K562 (cell line): ENCODE measurements around the gene PEX19. TPM values are rescaled to one million over a fixed set of nuclear protein-coding genes. Genes with fewer than 3 reads are reported as not detected.

Source experiments
- CREB1 ChIP-seq, 2 experiments: sonication (generic) in 1 of 2; formaldehyde crosslinking in 1 of 2; IDR thresholded peaks; 2 replicates each; pipeline versions ENCODE4 v1.6.1 to v1.8.0; 2012 to 2022; ENCODE audit warnings: inconsistent platforms in 1 of 2, mild to moderate bottlenecking in 1 of 2, missing genetic modification reagents in 1 of 2, moderate library complexity in 1 of 2
- DEAF1 ChIP-seq: fragments of 450-650 bp; formaldehyde crosslinking; IDR thresholded peaks from 2 replicates; pipeline ENCODE4 v1.4.0; 2020; ENCODE audit warnings: mild to moderate bottlenecking, moderate library complexity
- EP300 ChIP-seq: IDR thresholded peaks from 2 replicates; pipeline ENCODE4 v1.6.1; 2012; ENCODE audit warnings: low read length, improper control_type of control experiment
- ERF ChIP-seq: fragments of 450-650 bp; formaldehyde crosslinking; IDR thresholded peaks from 2 replicates; pipeline ENCODE4 v1.4.0; 2020; ENCODE audit warnings: mild to moderate bottlenecking, mixed read lengths
- MBD2 ChIP-seq: sonication (generic); IDR thresholded peaks from 2 replicates; pipeline ENCODE4 v1.6.1; 2016; ENCODE audit warnings: low read depth, borderline replicate concordance
- MEIS2 ChIP-seq: fragments of 450-650 bp; IDR thresholded peaks from 2 replicates; pipeline ENCODE4 v1.6.1; 2014; ENCODE audit warnings: mild to moderate bottlenecking; ENCODE audit not compliant: partially characterized antibody
- MXI1 ChIP-seq: IDR thresholded peaks from 2 replicates; pipeline ENCODE4 v1.6.1; 2011; ENCODE audit warnings: low read depth, mild to moderate bottlenecking, improper control_type of control experiment, low read length
- NR0B1 ChIP-seq: fragments of 450-650 bp; IDR thresholded peaks from one replicate; pipeline ENCODE4 v1.6.1; 2018; ENCODE audit warnings: mild to moderate bottlenecking, moderate library complexity; ENCODE audit not compliant: partially characterized antibody
- NR4A1 ChIP-seq, 2 experiments: fragments of 250-450 bp in 1 of 2; fragments of 450-650 bp in 1 of 2; sonication (Bioruptor Pico) in 1 of 2; IDR thresholded peaks; 2 replicates each; pipeline versions ENCODE4 v1.4.0 to v1.6.1; 2016 to 2020; ENCODE audit warnings: mild to moderate bottlenecking in 2 of 2, missing compliant biosample characterization in 1 of 2, missing genetic modification characterization in 1 of 2, moderate library complexity in 1 of 2
- PBX2 ChIP-seq, 2 experiments: IDR thresholded peaks in 1 of 2; conservative IDR thresholded peaks in 1 of 2; 2 replicates each; pipeline ENCODE4 v1.6.1; 2016; ENCODE audit warnings: low read depth in 2 of 2, mild to moderate bottlenecking in 1 of 2, missing compliant biosample characterization in 1 of 2, missing genetic modification characterization in 1 of 2, moderate library complexity in 1 of 2
- RCOR1 ChIP-seq, 2 experiments: IDR thresholded peaks; 2 replicates each; pipeline ENCODE4 v1.6.1; 2012; ENCODE audit warnings: low read depth in 2 of 2, low read length in 2 of 2, borderline replicate concordance in 1 of 2, improper control_type of control experiment in 1 of 2
- TCF15 ChIP-seq: fragments of 250-450 bp; sonication (Bioruptor Pico); IDR thresholded peaks from 2 replicates; pipeline ENCODE4 v1.8.0; 2022; ENCODE audit warnings: moderate library complexity, mild to moderate bottlenecking, inconsistent platforms
- U2AF2 ChIP-seq: fragments of 200-400 bp; formaldehyde crosslinking; optimal IDR thresholded peaks from 2 replicates; pipeline ENCODE3; 2017; ENCODE audit warnings: low read depth, mild to moderate bottlenecking, low read length
- ZBTB1 ChIP-seq: sonication (generic); formaldehyde crosslinking; IDR thresholded peaks from 2 replicates; pipeline ENCODE4 v1.8.1; 2023; ENCODE audit warnings: missing genetic modification reagents, low read depth, mild to moderate bottlenecking, borderline replicate concordance
- ZNF644 ChIP-seq: fragments of 200-800 bp; sonication (Bioruptor generic); IDR thresholded peaks from 2 replicates; pipeline ENCODE4 v1.6.1; 2016; ENCODE audit warnings: low read depth, missing genetic modification characterization, missing compliant biosample characterization
- ZNF655 ChIP-seq: fragments of 250-450 bp; sonication (Bioruptor Pico); IDR thresholded peaks from 2 replicates; pipeline ENCODE4 v1.5.0; 2021
- ZNF830 ChIP-seq: fragments of 250-450 bp; sonication (Bioruptor Pico); IDR thresholded peaks from 2 replicates; pipeline ENCODE4 v1.5.0; 2021; ENCODE audit warnings: mild to moderate bottlenecking
- polyA plus RNA-seq, 8 experiments: library from polyadenylated mRNA; depleted of rRNA in 4 of 8; stranded (reverse) in 5 of 8; unstranded in 3 of 8; fragments of >200 nt; fragmentation: Nextera tagmentation in 2 of 8; fragmentation: Illumina TruSeq in 1 of 8; extraction: Ambion mirVana in 2 of 8; extraction: Trizol in 1 of 8; gene quantifications; 2 replicates each; pipeline versions ENCODE4 v1.2.1 to v1.2.3, GENCODE V29; 2011 to 2014; ENCODE audit warnings: inconsistent platforms in 1 of 8, missing spikeins in 1 of 8
- total RNA-seq, 7 experiments: library from RNA; depleted of rRNA in 6 of 7; stranded (reverse); fragments of >200 nt in 6 of 7; fragmentation: Illumina TruSeq in 2 of 7; extraction: Trizol in 2 of 7; gene quantifications; 2 replicates each; pipeline versions ENCODE4 v1.2.1 to v1.2.3, GENCODE V29; 2011 to 2021; ENCODE audit warnings: low replicate concordance in 1 of 7

PEX19 gene
- total and polyA plus RNA-seq, 9 of the 15 experiments (the other 6 are each of a cell fraction or from before 2014, with no cell fraction given) = 32.5 to 103 (median 59.8) TPM

GRCh38 chr1:160291248-160292220 is 6.6 kb upstream of the PEX19 start (continued):
- no peak for TF ChIP-seq TCF15 (CRISPR knock-in tag)
- TF ChIP-seq MBD2 = no peak
- TF ChIP-seq ZNF830 (CRISPR knock-in tag) = no peak
- no peak for TF ChIP-seq MEIS2
- no peak for TF ChIP-seq ZNF655 (CRISPR knock-in tag)
- no peak for TF ChIP-seq CREB1 (IDR thresholded peaks at IDR 0.05)
- TF ChIP-seq CREB1 (CRISPR knock-in tag; IDR thresholded peaks at IDR 0.05) = peak; percentile 17; the same call in 1 of the 2 replicates
- no peak for TF ChIP-seq NR0B1
- TF ChIP-seq RCOR1 (IDR thresholded peaks at IDR 0.05; ENCODE audit: borderline replicate concordance in 1 of 2, low read depth in 2 of 2, low read length in 2 of 2) = 0 out of 4 replicates have a peak, but pooled peaks of 1 of the 2 experiments have one; percentile 9
- peak; percentile 15; the same call in 1 of the 2 replicates for TF ChIP-seq DEAF1 (CRISPR knock-in tag)
- no peak for TF ChIP-seq ZNF644 (tag)
- no peak for TF ChIP-seq PBX2 (CRISPR knock-in tag; IDR thresholded peaks at IDR 0.05; ENCODE audit: low read depth)
- TF ChIP-seq PBX2 (tag; conservative IDR thresholded peaks at IDR 0.05; ENCODE audit: low read depth) = no peak
- TF ChIP-seq ZBTB1 (CRISPR knock-in tag) = no peak
- no peak for TF ChIP-seq U2AF2
- no peak for TF ChIP-seq EP300
- 0 out of 2 replicates have a peak, but pooled peaks have one; percentile 48 for TF ChIP-seq ERF (CRISPR knock-in tag)
- TF ChIP-seq NR4A1 (CRISPR knock-in tag; IDR thresholded peaks at IDR 0.05) = no peak
- TF ChIP-seq NR4A1 (tag; IDR thresholded peaks at IDR 0.05) = no peak
- TF ChIP-seq MXI1 = no peak
